GM12892 (cell line): ENCODE measurements around the gene HHAT.

Experiments used
- POLR2A ChIP-seq: IDR thresholded peaks from 2 replicates; pipeline ENCODE4 v1.6.1; 2011; ENCODE audit warnings: low read depth, low read length, control low read depth
- POLR2AphosphoS5 ChIP-seq: IDR thresholded peaks from 2 replicates; pipeline ENCODE4 v1.6.1; 2011; ENCODE audit warnings: low read depth, low read length, control low read depth
- TAF1 ChIP-seq: IDR thresholded peaks from 2 replicates; pipeline ENCODE4 v1.6.1; 2011; ENCODE audit warnings: low read depth, mild to moderate bottlenecking, control low read depth, low read length, borderline replicate concordance

GRCh38 chr1:210674151-210674550, 345.4 kb downstream of the HHAT start:
- no peak for TF ChIP-seq POLR2A
- no peak for TF ChIP-seq POLR2AphosphoS5
- TF ChIP-seq TAF1: no peak
